ENCODE measurements around the gene TAS2R42. TPM values are rescaled to one million over a fixed set of nuclear protein-coding genes. Genes with fewer than 3 reads are reported as not detected.

TAS2R42 gene
- total and polyA plus RNA-seq, 3 donors from 2014 or later, result 0.71 TPM; not detected in 2

GRCh38 chr12:11152725-11153124, 34.0 kb downstream of the TAS2R42 start:
- Histone ChIP-seq H3K4me1 (no peaks in the 10 kb centered on the region), H3K27ac (no peak overlapping the region), H3K4me3 (no peak overlapping the region), H3K36me3 (ENCODE audit: low read depth, missing control alignments) (no peaks in the 10 kb centered on the region), H3K27me3 (no peaks in the 10 kb centered on the region), H3K9me3 (no peaks in the 10 kb centered on the region)
- WGBS, 2 donors, result 86 to 90% methylated on average over 2 of the region's 2 CpGs
- TF ChIP-seq POLR2A (IDR thresholded peaks at IDR 0.05), result no peak
- no peak for TF ChIP-seq CTCF (IDR thresholded peaks at IDR 0.05)
- intact Hi-C loops (cut with DNase I; ENCODE audit: low total_unique reads), result no loop called here
- no peak for DNase-seq

GRCh38 chr12:11150832-11151231, 35.9 kb downstream of the TAS2R42 start:
- H3K27ac ChIP-seq, result no peak overlapping the region
- WGBS, 2 donors, result 71 to 73% methylated on average over 1 of the region's 1 CpG
- TF ChIP-seq POLR2A (IDR thresholded peaks at IDR 0.05) (no peak), CTCF (IDR thresholded peaks at IDR 0.05) (no peak)
- H3K4me3 ChIP-seq, result no peak overlapping the region
- intact Hi-C loops (cut with DNase I; ENCODE audit: low total_unique reads), result no loop called here
- H3K4me1 ChIP-seq, result no peaks in the 10 kb centered on the region
- DNase-seq, result no peak
- no peaks in the 10 kb centered on the region for H3K27me3 ChIP-seq
- H3K9me3 ChIP-seq, result no peaks in the 10 kb centered on the region
- no peaks in the 10 kb centered on the region for H3K36me3 ChIP-seq (ENCODE audit: low read depth, missing control alignments)

GRCh38 chr12:11147420-11147819, 39.3 kb downstream of the TAS2R42 start:
- H3K27me3 ChIP-seq, result no peaks in the 10 kb centered on the region
- WGBS, 2 donors, result 95 to 97% methylated on average over 1 of the region's 1 CpG
- H3K9me3 ChIP-seq, result no peaks in the 10 kb centered on the region
- no peak overlapping the region for H3K4me3 ChIP-seq
- intact Hi-C loops (cut with DNase I; ENCODE audit: low total_unique reads), result no loop called here
- no peak overlapping the region for H3K27ac ChIP-seq
- DNase-seq, result no peak
- H3K4me1 ChIP-seq, result no peaks in the 10 kb centered on the region
- H3K36me3 ChIP-seq (ENCODE audit: low read depth, missing control alignments), result no peaks in the 10 kb centered on the region
- TF ChIP-seq CTCF (IDR thresholded peaks at IDR 0.05) (no peak), POLR2A (IDR thresholded peaks at IDR 0.05) (no peak)

- no peaks in the 10 kb centered on the region for H3K4me1 ChIP-seq
- H3K36me3 ChIP-seq (ENCODE audit: low read depth, missing control alignments), result no peaks in the 10 kb centered on the region
- H3K27me3 ChIP-seq, result no peaks in the 10 kb centered on the region
- H3K4me3 ChIP-seq, result no peak overlapping the region
- no peaks in the 10 kb centered on the region for H3K9me3 ChIP-seq
- no peak overlapping the region for H3K27ac ChIP-seq
- 77 to 87% methylated on average over 5 of the region's 5 CpGs for WGBS, 2 donors
- intact Hi-C loops (cut with DNase I; ENCODE audit: low total_unique reads), result no loop called here
- no peak for DNase-seq
- no peak for TF ChIP-seq POLR2A (IDR thresholded peaks at IDR 0.05)
- TF ChIP-seq CTCF (IDR thresholded peaks at IDR 0.05), result no peak
These were observed 42.4 kb downstream of the TAS2R42 start for GRCh38 chr12:11144297-11144696.

GRCh38 chr12:11143352-11143751, 43.4 kb downstream of the TAS2R42 start:
- TF ChIP-seq POLR2A (IDR thresholded peaks at IDR 0.05) (no peak), CTCF (IDR thresholded peaks at IDR 0.05) (no peak)
- no peak overlapping the region for H3K4me3 ChIP-seq
- no peak for DNase-seq
- no peaks in the 10 kb centered on the region for H3K4me1 ChIP-seq
- no peaks in the 10 kb centered on the region for H3K36me3 ChIP-seq (ENCODE audit: low read depth, missing control alignments)
- WGBS, 2 donors, result 66 to 95% methylated on average over 2 of the region's 2 CpGs
- no peak overlapping the region for H3K27ac ChIP-seq
- intact Hi-C loops (cut with DNase I; ENCODE audit: low total_unique reads), result no loop called here
- no peaks in the 10 kb centered on the region for H3K9me3 ChIP-seq
- no peaks in the 10 kb centered on the region for H3K27me3 ChIP-seq

All from testis (tissue), 3 donors.